WTC11 (cell line): ENCODE measurements around the gene SORCS2. TPM values are rescaled to one million over a fixed set of nuclear protein-coding genes. Genes with fewer than 3 reads are reported as not detected.

Experiments used
- ATAC-seq: fragments of 200-7000 bp; cut with Tn5 transposase; 2 replicates; pipeline ENCODE4 v1.10.0; 2021; ENCODE audit warnings: mild to moderate bottlenecking, moderate library complexity
- CTCF ChIA-PET: fragments of 300-600 bp; sonication (Branson Sonifier 250); formaldehyde crosslinking; loops from one replicate; lab custom pipeline; 2021; ENCODE audit warnings: antibody characterized with exemption; lab: Charles Lee
- POLR2A ChIA-PET: fragments of 350-600 bp; sonication (Branson Sonifier 250); formaldehyde crosslinking; loops from one replicate; lab custom pipeline; 2021; ENCODE audit warnings: antibody characterized with exemption; lab: Charles Lee
- DNase-seq: peaks from one replicate; pipeline ENCODE4 v3.0.0; 2021; ENCODE audit warnings: low spot score
- H3K27ac Mint-ChIP-seq: 2 replicates; pipeline ENCODE4 v1.8.0; 2021; ENCODE audit warnings: mixed read lengths
- H3K27me3 Mint-ChIP-seq: 2 replicates; pipeline ENCODE4 v1.8.0; 2021; ENCODE audit warnings: low read depth, mild to moderate bottlenecking, moderate library complexity, mixed read lengths
- H3K36me3 Mint-ChIP-seq: 2 replicates; pipeline ENCODE4 v1.8.0; 2021; ENCODE audit warnings: mixed read lengths
- H3K4me1 Mint-ChIP-seq: 2 replicates; pipeline ENCODE4 v1.8.0; 2022; ENCODE audit warnings: mixed read lengths
- H3K4me3 Mint-ChIP-seq: 2 replicates; pipeline ENCODE4 v1.8.0; 2021; ENCODE audit warnings: mild to moderate bottlenecking, moderate library complexity, mixed read lengths
- H3K9me3 Mint-ChIP-seq: 2 replicates; pipeline ENCODE4 v1.8.0; 2021; ENCODE audit warnings: mixed read lengths
- ATF1 ChIP-seq: sonication (generic); formaldehyde crosslinking; IDR thresholded peaks from 2 replicates; pipeline ENCODE4 v1.8.1; 2023; ENCODE audit warnings: mild to moderate bottlenecking, moderate library complexity, missing genetic modification reagents
- CBFB ChIP-seq: sonication (generic); formaldehyde crosslinking; IDR thresholded peaks from 2 replicates; pipeline ENCODE4 v1.8.1; 2022; ENCODE audit warnings: mild to moderate bottlenecking, low read depth, missing genetic modification reagents
- E2F5 ChIP-seq: sonication (generic); formaldehyde crosslinking; IDR thresholded peaks from 2 replicates; pipeline ENCODE4 v1.8.1; 2022; ENCODE audit warnings: mild to moderate bottlenecking, moderate library complexity, missing genetic modification reagents
- ELF4 ChIP-seq: sonication (generic); formaldehyde crosslinking; IDR thresholded peaks from 2 replicates; pipeline ENCODE4 v1.8.1; 2022; ENCODE audit warnings: low read depth, mild to moderate bottlenecking, moderate library complexity, missing genetic modification reagents
- GTF2I ChIP-seq: fragments of 250-450 bp; sonication (Bioruptor Pico); conservative IDR thresholded peaks from 2 replicates; pipeline ENCODE4 v1.4.0; 2021; ENCODE audit warnings: mild to moderate bottlenecking
- HMGA2 ChIP-seq: fragments of 250-450 bp; sonication (Bioruptor Pico); IDR thresholded peaks from 2 replicates; pipeline ENCODE4 v1.4.0; 2021; ENCODE audit warnings: mild to moderate bottlenecking, moderate library complexity
- IRF2 ChIP-seq: sonication (generic); formaldehyde crosslinking; IDR thresholded peaks from 2 replicates; pipeline ENCODE4 v1.8.0; 2022; ENCODE audit warnings: low read depth, missing genetic modification reagents, borderline replicate concordance
- KAT7 ChIP-seq: sonication (generic); formaldehyde crosslinking; IDR thresholded peaks from 2 replicates; pipeline ENCODE4 v1.8.1; 2023; ENCODE audit warnings: missing genetic modification reagents, mild to moderate bottlenecking, borderline replicate concordance
- NFATC4 ChIP-seq: fragments of 250-450 bp; sonication (Bioruptor Pico); IDR thresholded peaks from 2 replicates; pipeline ENCODE4 v1.9.0; 2021; ENCODE audit warnings: mild to moderate bottlenecking
- NR1H2 ChIP-seq: sonication (generic); formaldehyde crosslinking; IDR thresholded peaks from 2 replicates; pipeline ENCODE4 v1.9.0; 2021; ENCODE audit warnings: mild to moderate bottlenecking, moderate library complexity, missing genetic modification reagents
- NR2C2 ChIP-seq: sonication (generic); formaldehyde crosslinking; IDR thresholded peaks from 2 replicates; pipeline ENCODE4 v1.8.0; 2022; ENCODE audit warnings: mild to moderate bottlenecking, missing genetic modification reagents
- NR3C1 ChIP-seq: sonication (generic); formaldehyde crosslinking; conservative IDR thresholded peaks from 2 replicates; pipeline ENCODE4 v1.8.1; 2023; ENCODE audit warnings: low read depth, mild to moderate bottlenecking, missing genetic modification reagents
- OVOL2 ChIP-seq: fragments of 250-450 bp; sonication (Bioruptor Pico); IDR thresholded peaks from 2 replicates; pipeline ENCODE4 v1.9.0; 2021; ENCODE audit warnings: mild to moderate bottlenecking, borderline replicate concordance
- PRDM15 ChIP-seq: sonication (generic); formaldehyde crosslinking; IDR thresholded peaks from 2 replicates; pipeline ENCODE4 v1.8.0; 2022; ENCODE audit warnings: missing genetic modification reagents
- PRRX2 ChIP-seq: fragments of 250-450 bp; sonication (Bioruptor Pico); IDR thresholded peaks from 2 replicates; pipeline ENCODE4 v1.8.0; 2021; ENCODE audit warnings: mild to moderate bottlenecking
- SOX15 ChIP-seq: fragments of 250-450 bp; sonication (Bioruptor Pico); IDR thresholded peaks from 2 replicates; pipeline ENCODE4 v1.9.0; 2021; ENCODE audit warnings: mild to moderate bottlenecking
- USF2 ChIP-seq: sonication (generic); formaldehyde crosslinking; IDR thresholded peaks from 2 replicates; pipeline ENCODE4 v1.8.1; 2023; ENCODE audit warnings: mild to moderate bottlenecking, missing genetic modification reagents, moderate library complexity
- ZBTB43 ChIP-seq: sonication (generic); formaldehyde crosslinking; IDR thresholded peaks from 2 replicates; pipeline ENCODE4 v1.8.1; 2023; ENCODE audit warnings: mild to moderate bottlenecking, missing genetic modification reagents
- ZNF219 ChIP-seq: sonication (generic); formaldehyde crosslinking; IDR thresholded peaks from 2 replicates; pipeline ENCODE4 v1.8.0; 2023; ENCODE audit warnings: missing genetic modification reagents, mild to moderate bottlenecking, borderline replicate concordance
- ZNF263 ChIP-seq: sonication (generic); formaldehyde crosslinking; IDR thresholded peaks from 2 replicates; pipeline ENCODE4 v1.8.1; 2022; ENCODE audit warnings: low read depth, mild to moderate bottlenecking, moderate library complexity, missing genetic modification reagents
- ZNF281 ChIP-seq: sonication (generic); formaldehyde crosslinking; IDR thresholded peaks from 2 replicates; pipeline ENCODE4 v1.8.0; 2023; ENCODE audit warnings: mild to moderate bottlenecking, missing genetic modification reagents
- ZNF317 ChIP-seq: sonication (generic); formaldehyde crosslinking; IDR thresholded peaks from 2 replicates; pipeline ENCODE4 v1.8.1; 2023; ENCODE audit warnings: low read depth, mild to moderate bottlenecking, moderate library complexity, missing genetic modification reagents, borderline replicate concordance
- ZNF396 ChIP-seq: fragments of 250-450 bp; sonication (Bioruptor Pico); IDR thresholded peaks from 2 replicates; pipeline ENCODE4 v1.8.0; 2021; ENCODE audit warnings: mild to moderate bottlenecking, moderate library complexity, borderline replicate concordance
- ZNF512 ChIP-seq: sonication (generic); formaldehyde crosslinking; IDR thresholded peaks from 2 replicates; pipeline ENCODE4 v1.8.1; 2022; ENCODE audit warnings: missing genetic modification reagents, borderline replicate concordance
- total RNA-seq: library from RNA; stranded (reverse); gene quantifications from 3 replicates; pipeline ENCODE4 v1.2.3, GENCODE V29; 2021

The SORCS2 gene
- total RNA-seq, 1 experiment from 2014 or later: 6.6 TPM

GRCh38 chr4:7166981-7167700 lies 25.2 kb upstream of the SORCS2 start:
- no peak for DNase-seq
- ATAC-seq: no peak
- Mint-ChIP-seq H3K4me1 (no peaks in the 10 kb centered on the region), H3K36me3 (no peaks in the 10 kb centered on the region), H3K4me3 (no peak overlapping the region), H3K9me3 (no peaks in the 10 kb centered on the region), H3K27me3 (no peaks in the 10 kb centered on the region; the same call in 1 of the 2 replicates), H3K27ac (no peak overlapping the region)
- POLR2A ChIA-PET: no interaction called here
- CTCF ChIA-PET: interaction anchor here (0.8 to 1.6 kb wide), 7 partner anchors 10 to 85 kb away, joined by 3 to 6 read pairs (median 3); no protein-coding TSS in a partner anchor
- TF ChIP-seq ZNF317: no peak
- no peak for TF ChIP-seq CBFB (CRISPR knock-in tag)
- TF ChIP-seq ZNF512 (CRISPR knock-in tag): no peak
- TF ChIP-seq ELF4 (CRISPR knock-in tag): no peak
- TF ChIP-seq ZNF263 (CRISPR knock-in tag): no peak
- TF ChIP-seq IRF2 (CRISPR knock-in tag): no peak
- TF ChIP-seq NR3C1: no peak
- no peak for TF ChIP-seq ATF1
- no peak for TF ChIP-seq ZNF219 (CRISPR knock-in tag)
- no peak for TF ChIP-seq E2F5 (CRISPR knock-in tag)
- TF ChIP-seq PRRX2 (CRISPR knock-in tag): no peak
- TF ChIP-seq NR2C2: no peak

- no peaks in the 10 kb centered on the region for H3K4me1 Mint-ChIP-seq
- ChIA-PET POLR2A (no interaction called here), CTCF (interaction anchor here (0.8 to 1.6 kb wide), 7 partner anchors 11 to 86 kb away, joined by 3 to 6 read pairs (median 3); no protein-coding TSS in a partner anchor)
- no peaks in the 10 kb centered on the region; the same call in 1 of the 2 replicates for H3K27me3 Mint-ChIP-seq
- H3K36me3 Mint-ChIP-seq: no peaks in the 10 kb centered on the region
- H3K27ac Mint-ChIP-seq: no peak overlapping the region
- no peaks in the 10 kb centered on the region for H3K9me3 Mint-ChIP-seq
- DNase-seq (no peak), ATAC-seq (no peak)
- H3K4me3 Mint-ChIP-seq: no peak overlapping the region
- TF ChIP-seq GTF2I (no peak), NR1H2 (CRISPR knock-in tag) (no peak), KAT7 (CRISPR knock-in tag) (no peak), USF2 (CRISPR knock-in tag) (no peak), ZBTB43 (CRISPR knock-in tag) (no peak), OVOL2 (CRISPR knock-in tag) (no peak), HMGA2 (CRISPR knock-in tag) (no peak), ZNF396 (CRISPR knock-in tag) (no peak), ZNF281 (CRISPR knock-in tag) (no peak), NFATC4 (no peak), ZNF219 (CRISPR knock-in tag) (no peak), PRDM15 (no peak), SOX15 (no peak)
Measured at GRCh38 chr4:7167706-7168105, 24.6 kb upstream of the SORCS2 start.
